ENCODE results near the gene MRPL2. TPM values are rescaled to one million over a fixed set of nuclear protein-coding genes. Genes with fewer than 3 reads are reported as not detected.
A peak's percentile ranks its signal among the peaks of the same experiment; 100 is the strongest.

The MRPL2 gene
- 89.6 and 97.4 TPM in 2 replicates for total RNA-seq

DNA sequence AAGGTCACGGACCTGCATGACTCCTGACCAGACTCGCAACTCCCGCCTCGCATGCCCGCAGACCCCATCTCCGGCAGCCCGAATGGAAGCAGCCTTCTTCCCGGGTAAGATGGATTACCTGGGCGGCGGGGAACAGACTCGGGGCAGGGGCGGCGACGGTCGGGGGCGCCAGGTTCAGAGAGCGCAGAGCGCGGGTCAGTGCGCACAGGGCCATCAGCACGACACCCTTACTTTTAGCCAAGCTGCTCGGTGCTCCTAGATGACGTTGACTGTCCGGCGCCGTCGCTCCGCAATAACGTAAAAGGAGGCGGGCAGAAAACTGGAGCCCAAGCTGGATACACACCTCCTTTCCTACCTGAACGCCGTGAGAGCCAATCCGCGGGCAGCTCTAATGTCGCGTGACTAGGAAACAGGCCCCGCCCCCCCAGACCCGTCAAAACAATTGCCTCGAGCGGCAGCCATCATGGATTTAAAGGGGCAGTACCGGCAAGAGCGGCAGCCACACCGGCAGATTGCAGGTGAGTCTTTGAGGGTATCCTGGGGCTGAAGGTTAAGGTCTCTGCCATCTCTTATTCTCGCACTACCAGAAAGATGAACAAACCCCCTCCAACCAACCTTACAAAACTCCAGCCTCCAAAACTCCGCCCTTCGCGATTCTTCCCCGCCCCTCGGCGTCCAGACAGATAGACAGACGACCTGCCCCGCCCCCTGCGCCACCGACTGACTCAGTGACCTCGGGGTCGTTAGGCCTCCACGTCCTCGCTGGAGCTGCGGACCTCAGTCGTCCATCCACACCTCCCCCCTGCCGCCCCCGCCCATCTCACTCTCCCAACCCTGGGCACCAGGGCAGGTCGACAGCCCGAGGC, at the start of gene MRPL2, which contains the start of gene KLC4:
Gene MRPL2 (minus strand): TSS at position 267 of the 866 bp plus-strand sequence. CDS start 53 bp downstream, at position 214.
Gene KLC4 (plus strand): TSS at position 464 of the 866 bp plus-strand sequence. CDS start 1,705 bp downstream, outside the sequence.
- Mint-ChIP-seq H3K36me3 (ENCODE audit: low read depth) (peaks cover 16% of the 10 kb centered on the region), H3K4me3 (peak within 1 kb of the TSS; percentile 96), H3K9me3 (no peaks in the 10 kb centered on the region), H3K4me1 (ENCODE audit: low read depth) (peaks cover 41% of the 10 kb centered on the region), H3K27ac (peak within 1 kb of the TSS; percentile 98), H3K27me3 (ENCODE audit: insufficient read depth) (no peaks in the 10 kb centered on the region)
- intact Hi-C loops (cut with micrococcal nuclease), result loop anchor here (1.0 to 10.0 kb wide), 13 partner anchors 45 to 1162 kb away; partner anchors contain the start of genes ABCC10, BICRAL, CNPY3 and DNPH1
- DNase-seq (ENCODE audit: low spot score), result peak; percentile 96

DNA sequence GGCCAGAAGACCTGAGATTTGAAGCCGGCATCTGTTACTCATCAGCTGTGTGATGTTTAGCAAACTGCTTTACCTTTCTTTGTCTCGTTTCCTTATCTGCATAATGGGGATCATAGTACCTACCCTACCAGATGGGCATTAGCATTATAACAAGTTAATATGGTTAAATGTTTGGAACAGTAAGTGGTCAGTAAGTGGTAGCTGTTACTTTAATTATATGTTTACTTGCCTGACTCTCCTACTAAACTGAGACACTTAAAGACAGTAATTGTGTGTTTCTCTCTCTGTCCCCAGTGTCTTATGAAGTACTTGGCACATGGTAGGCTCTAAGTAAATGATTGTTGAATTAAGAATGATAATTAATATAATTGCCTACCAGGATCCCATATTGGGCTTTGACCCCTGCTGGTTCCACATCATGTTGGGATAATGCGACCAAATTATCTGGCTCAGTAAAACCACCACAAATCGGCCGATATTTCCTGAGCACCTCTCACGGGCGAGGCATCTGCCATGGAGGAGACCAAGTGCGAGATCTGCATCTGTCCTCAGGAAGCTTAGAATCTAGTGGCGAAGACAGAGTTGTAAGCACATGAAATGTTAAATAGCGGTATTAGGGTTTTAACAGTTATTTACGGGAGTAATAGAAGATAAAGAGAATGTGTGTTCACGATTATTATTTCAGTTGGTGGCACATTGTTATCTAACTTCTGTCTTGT, 48.3 kb upstream of the MRPL2 start:
- Mint-ChIP-seq H3K27ac (no peak overlapping the region), H3K36me3 (ENCODE audit: low read depth) (no peaks in the 10 kb centered on the region), H3K4me1 (ENCODE audit: low read depth) (no peaks in the 10 kb centered on the region), H3K9me3 (no peaks in the 10 kb centered on the region), H3K27me3 (ENCODE audit: insufficient read depth) (peaks cover 6% of the 10 kb centered on the region), H3K4me3 (no peak overlapping the region)
- intact Hi-C loops (cut with micrococcal nuclease), result no loop called here
- DNase-seq (ENCODE audit: low spot score), result no peak

DNA sequence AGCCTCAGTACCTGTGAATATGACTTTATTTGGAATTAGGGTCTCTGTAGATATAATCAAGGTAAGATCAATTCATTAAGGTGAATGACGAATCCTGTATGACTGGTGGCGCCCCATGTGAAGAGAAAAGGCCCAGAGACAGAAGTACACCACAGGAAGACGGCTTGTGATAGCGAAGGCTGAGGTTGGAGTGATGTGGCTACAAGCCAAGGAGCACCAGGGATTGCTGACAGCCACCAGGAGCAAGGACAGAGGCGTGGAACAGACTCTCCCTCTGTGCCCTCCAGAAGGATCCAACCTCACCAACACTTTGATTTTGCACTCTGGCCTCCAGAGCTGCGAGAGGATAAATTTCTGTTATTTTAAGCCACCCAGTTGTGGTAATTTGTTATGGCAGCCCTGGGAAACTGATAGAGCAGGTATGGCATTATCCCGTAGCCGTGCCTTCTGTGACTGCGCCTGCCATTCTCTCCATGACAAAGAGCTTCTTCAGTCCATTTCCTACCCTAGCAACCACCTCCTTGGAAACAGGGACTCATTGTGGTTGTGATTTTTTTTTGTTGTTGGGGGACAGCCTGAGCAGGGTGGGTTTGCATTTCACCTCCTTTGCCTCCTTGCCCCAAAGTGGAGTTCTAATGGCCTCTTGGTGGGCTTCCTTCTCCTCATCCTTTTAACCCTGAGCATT, 46.4 kb upstream of the MRPL2 start:
- peaks cover 6% of the 10 kb centered on the region for H3K27me3 Mint-ChIP-seq (ENCODE audit: insufficient read depth)
- no peaks in the 10 kb centered on the region for H3K9me3 Mint-ChIP-seq
- DNase-seq (ENCODE audit: low spot score), result no peak
- H3K4me1 Mint-ChIP-seq (ENCODE audit: low read depth), result no peaks in the 10 kb centered on the region
- H3K4me3 Mint-ChIP-seq, result no peak overlapping the region
- H3K27ac Mint-ChIP-seq, result no peak overlapping the region
- intact Hi-C loops (cut with micrococcal nuclease), result no loop called here
- H3K36me3 Mint-ChIP-seq (ENCODE audit: low read depth), result no peaks in the 10 kb centered on the region

DNA sequence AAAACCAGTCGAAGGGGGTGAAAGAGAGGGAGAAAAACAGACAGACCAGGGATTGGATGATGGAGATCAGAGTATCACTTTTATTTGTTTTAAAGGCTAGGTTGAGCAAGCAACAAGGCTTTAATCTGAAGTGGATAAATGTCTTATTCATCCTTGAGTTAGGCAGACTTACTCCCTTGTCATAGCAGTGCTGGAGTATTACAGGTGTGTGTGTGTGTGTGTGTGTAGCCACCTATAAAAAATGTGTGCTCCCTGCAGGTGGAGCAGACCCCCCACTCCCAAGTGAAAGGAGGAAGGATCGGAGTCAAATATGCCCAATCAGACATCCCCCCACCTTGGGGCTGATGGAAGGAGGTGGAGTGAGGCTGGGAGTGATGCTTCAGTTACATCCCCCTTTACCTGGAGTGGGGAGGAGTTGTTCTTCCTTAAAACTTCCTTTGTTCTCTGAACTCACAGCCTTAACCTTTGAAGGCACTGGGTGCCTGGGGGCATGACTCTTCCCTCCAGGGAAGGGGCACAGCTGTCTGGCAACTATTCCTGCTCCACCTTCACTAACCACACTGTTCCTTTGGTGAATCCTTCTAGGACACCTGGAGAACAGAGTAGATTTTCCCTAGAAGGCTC, 44.1 kb upstream of the MRPL2 start:
- H3K27me3 Mint-ChIP-seq (ENCODE audit: insufficient read depth), result peaks cover 10% of the 10 kb centered on the region
- no peaks in the 10 kb centered on the region for H3K36me3 Mint-ChIP-seq (ENCODE audit: low read depth)
- no peaks in the 10 kb centered on the region for H3K9me3 Mint-ChIP-seq
- H3K4me3 Mint-ChIP-seq, result no peak overlapping the region
- H3K4me1 Mint-ChIP-seq (ENCODE audit: low read depth), result no peaks in the 10 kb centered on the region
- DNase-seq (ENCODE audit: low spot score), result no peak
- intact Hi-C loops (cut with micrococcal nuclease), result loop anchor here (5.0 kb wide), 1 partner anchor 39 kb away; no protein-coding TSS in a partner anchor
- no peak overlapping the region for H3K27ac Mint-ChIP-seq

DNA sequence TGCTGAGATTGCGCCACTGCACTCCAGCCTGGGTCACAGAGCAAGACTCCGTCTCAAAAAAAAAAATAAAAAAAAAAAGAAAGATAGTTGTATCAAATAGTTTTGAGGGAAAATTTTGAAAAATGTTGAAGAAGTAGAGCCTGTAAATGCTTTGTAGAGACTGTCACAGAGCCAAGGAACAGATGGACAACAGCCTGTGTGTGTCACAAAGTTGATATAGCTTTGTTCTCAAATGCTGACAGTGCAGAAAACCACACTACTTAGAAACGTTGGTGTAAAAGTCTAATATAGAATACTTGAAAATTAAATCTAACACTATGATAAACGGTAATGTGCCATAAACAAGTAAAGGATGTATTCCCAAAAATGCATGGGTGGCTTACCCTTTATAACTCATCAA, 42.3 kb upstream of the MRPL2 start:
- H3K36me3 Mint-ChIP-seq (ENCODE audit: low read depth), result no peaks in the 10 kb centered on the region
- intact Hi-C loops (cut with micrococcal nuclease), result loop anchor here (5.0 kb wide), 1 partner anchor 41 kb away; no protein-coding TSS in a partner anchor
- no peak overlapping the region for H3K4me3 Mint-ChIP-seq
- H3K27ac Mint-ChIP-seq, result no peak overlapping the region
- H3K27me3 Mint-ChIP-seq (ENCODE audit: insufficient read depth), result peaks cover 10% of the 10 kb centered on the region
- DNase-seq (ENCODE audit: low spot score), result no peak
- no peaks in the 10 kb centered on the region for H3K9me3 Mint-ChIP-seq
- H3K4me1 Mint-ChIP-seq (ENCODE audit: low read depth), result no peaks in the 10 kb centered on the region

DNA sequence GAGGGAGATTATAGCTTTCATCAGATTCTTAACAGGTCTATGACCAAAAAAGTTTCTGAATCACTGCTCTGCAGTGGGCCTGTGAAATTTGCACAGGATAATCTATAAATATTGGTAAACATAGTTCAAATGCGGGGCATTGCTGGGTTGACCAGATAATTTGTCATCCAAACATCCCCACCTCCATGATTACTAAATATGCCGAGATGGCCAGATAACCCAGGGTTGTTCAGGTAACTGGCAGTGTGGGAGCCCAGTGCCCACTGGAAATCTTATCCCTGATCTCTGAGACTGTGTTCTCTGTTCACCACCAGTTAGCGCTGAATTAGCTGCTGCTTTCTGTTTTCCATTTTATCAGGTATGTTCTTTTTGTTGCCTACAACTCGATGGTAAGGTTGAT, 38.3 kb upstream of the MRPL2 start:
- Mint-ChIP-seq H3K4me3 (no peak overlapping the region), H3K27ac (no peak overlapping the region), H3K27me3 (ENCODE audit: insufficient read depth) (peaks cover 4% of the 10 kb centered on the region), H3K36me3 (ENCODE audit: low read depth) (no peaks in the 10 kb centered on the region), H3K4me1 (ENCODE audit: low read depth) (peaks cover 16% of the 10 kb centered on the region), H3K9me3 (no peaks in the 10 kb centered on the region)
- no peak for DNase-seq (ENCODE audit: low spot score)
- intact Hi-C loops (cut with micrococcal nuclease), result no loop called here

DNA sequence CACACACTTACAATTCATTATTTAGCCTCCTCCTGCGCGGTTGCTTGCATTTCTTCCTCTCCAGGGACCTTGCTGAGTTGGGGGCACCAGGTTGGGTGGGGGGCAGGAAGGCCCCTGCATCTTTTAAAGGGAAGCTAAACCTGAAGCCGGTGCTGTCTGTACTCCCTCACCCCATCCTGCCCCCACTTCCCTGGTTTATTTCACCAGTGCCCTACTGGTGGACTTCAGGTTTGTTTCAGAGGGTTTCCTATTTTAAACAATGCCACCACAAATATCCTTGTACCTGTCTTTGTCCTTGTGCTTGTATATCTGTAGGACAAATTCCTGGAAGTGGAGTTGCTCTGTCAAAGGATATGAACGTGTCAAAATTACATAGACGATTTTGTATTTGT, 37.9 kb upstream of the MRPL2 start:
- H3K27ac Mint-ChIP-seq, result no peak overlapping the region
- intact Hi-C loops (cut with micrococcal nuclease), result no loop called here

DNA sequence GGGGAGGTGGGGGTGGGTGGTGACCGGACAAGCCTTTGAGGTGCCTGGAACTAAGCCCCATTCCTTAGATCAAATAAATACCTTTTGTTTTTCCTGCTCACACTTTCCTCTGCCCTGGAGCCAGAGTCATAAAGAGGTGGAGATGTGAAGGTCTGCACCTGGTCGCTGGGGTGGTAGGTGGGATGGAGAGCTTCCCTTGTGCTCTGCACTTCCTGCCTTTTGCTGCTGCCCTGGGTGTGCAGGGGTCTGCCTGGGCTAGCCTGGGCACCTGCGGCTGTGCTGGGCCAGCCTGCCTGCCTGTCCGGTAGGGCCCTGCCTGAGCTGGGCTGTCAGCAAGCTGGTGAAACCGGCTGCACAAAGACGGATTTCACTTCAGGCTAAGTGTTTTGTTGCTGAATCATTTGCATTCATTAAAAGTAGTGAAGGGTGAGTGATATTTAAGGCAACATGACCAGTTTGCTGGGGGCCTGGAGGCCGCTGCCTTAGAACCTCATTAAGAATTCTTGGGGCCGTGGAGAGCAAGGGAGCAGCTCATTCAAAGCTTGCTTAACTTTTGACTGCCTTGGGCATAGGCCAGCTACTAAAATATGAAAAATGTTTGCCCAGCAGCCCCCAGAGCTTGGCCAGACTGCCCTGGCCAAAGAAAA, 37.3 kb upstream of the MRPL2 start:
- DNase-seq (ENCODE audit: low spot score), result no peak
- Mint-ChIP-seq H3K4me1 (ENCODE audit: low read depth) (peaks cover 18% of the 10 kb centered on the region), H3K27me3 (ENCODE audit: insufficient read depth) (peaks cover 6% of the 10 kb centered on the region), H3K27ac (no peak overlapping the region), H3K36me3 (ENCODE audit: low read depth) (no peaks in the 10 kb centered on the region), H3K4me3 (no peak overlapping the region), H3K9me3 (no peaks in the 10 kb centered on the region)
- intact Hi-C loops (cut with micrococcal nuclease), result no loop called here

More for the DNA sequence above, 37.9 kb upstream of the MRPL2 start:
- Mint-ChIP-seq H3K4me3 (no peak overlapping the region), H3K4me1 (ENCODE audit: low read depth) (peaks cover 18% of the 10 kb centered on the region), H3K9me3 (no peaks in the 10 kb centered on the region), H3K27me3 (ENCODE audit: insufficient read depth) (peaks cover 6% of the 10 kb centered on the region), H3K36me3 (ENCODE audit: low read depth) (no peaks in the 10 kb centered on the region)
- no peak for DNase-seq (ENCODE audit: low spot score)

DNA sequence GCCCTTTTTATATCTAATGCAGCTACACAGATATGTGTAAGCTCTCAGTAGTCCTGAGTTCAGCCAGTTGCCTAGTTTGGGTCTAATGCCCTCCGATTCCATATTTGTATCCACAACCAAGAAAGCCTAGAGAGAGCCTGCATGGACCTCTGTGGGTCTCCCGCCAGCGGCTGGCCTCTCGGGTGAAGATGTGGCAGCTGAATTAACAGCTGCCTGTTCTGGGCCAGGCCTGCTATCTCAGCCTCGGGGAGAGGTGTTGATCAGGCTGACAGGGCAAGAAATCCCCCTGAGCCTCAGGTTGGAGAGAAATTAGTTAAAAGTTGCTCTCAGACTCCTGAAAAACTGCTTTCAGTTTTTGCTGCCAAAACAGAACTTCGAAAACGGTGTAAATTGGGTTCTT, 36.7 kb upstream of the MRPL2 start:
- no peaks in the 10 kb centered on the region for H3K9me3 Mint-ChIP-seq
- H3K27ac Mint-ChIP-seq, result no peak overlapping the region
- intact Hi-C loops (cut with micrococcal nuclease), result no loop called here
- H3K4me1 Mint-ChIP-seq (ENCODE audit: low read depth), result peaks cover 18% of the 10 kb centered on the region
- H3K27me3 Mint-ChIP-seq (ENCODE audit: insufficient read depth), result peaks cover 6% of the 10 kb centered on the region
- DNase-seq (ENCODE audit: low spot score), result no peak
- no peaks in the 10 kb centered on the region for H3K36me3 Mint-ChIP-seq (ENCODE audit: low read depth)
- no peak overlapping the region for H3K4me3 Mint-ChIP-seq

DNA sequence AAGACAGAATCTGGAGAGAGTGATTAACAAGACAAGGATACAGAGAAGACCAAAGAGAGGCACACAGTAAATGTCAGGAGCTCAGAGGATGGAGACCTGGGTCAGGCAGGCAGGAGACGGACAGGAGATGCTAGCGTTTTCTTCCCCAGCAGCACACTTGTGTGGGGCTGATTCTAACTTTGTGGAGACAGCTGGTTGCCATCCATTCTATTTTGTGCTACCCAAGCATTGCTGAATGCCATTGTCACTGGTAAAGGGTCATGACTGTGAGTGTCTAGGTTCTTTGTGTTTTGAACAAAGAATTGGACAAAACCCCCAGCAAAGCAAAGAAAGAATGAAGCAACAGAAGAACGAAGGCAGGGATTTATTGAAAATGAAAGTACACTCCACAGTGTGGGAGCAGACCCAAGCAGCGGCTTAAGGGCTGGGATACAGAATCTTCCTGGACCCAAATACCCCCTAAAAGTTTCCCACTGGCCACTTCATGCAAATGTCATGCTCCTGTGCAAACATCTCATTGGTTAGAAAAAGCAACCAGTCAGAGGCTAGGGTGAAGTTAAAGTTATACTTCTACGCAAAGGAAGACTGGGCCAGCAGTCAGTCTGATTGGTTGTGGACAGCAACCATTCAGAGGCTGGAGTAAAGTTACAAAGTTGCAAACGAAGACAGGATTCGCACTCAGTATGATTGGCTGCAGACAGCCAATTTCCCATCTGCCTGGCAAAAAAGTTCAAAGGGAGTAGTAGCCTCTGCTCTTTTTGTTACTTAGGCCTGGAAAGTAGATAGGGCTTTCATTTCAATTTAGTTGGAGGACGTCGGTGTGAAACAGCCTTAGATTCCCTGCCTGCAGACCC, 34.4 kb upstream of the MRPL2 start:
- Mint-ChIP-seq H3K36me3 (ENCODE audit: low read depth) (no peaks in the 10 kb centered on the region), H3K27ac (peak overlapping the region; percentile 7), H3K27me3 (ENCODE audit: insufficient read depth) (peaks cover 8% of the 10 kb centered on the region), H3K4me3 (peak overlapping the region; percentile 46), H3K9me3 (no peaks in the 10 kb centered on the region), H3K4me1 (ENCODE audit: low read depth) (peaks cover 18% of the 10 kb centered on the region)
- intact Hi-C loops (cut with micrococcal nuclease), result no loop called here
- DNase-seq (ENCODE audit: low spot score), result no peak

DNA sequence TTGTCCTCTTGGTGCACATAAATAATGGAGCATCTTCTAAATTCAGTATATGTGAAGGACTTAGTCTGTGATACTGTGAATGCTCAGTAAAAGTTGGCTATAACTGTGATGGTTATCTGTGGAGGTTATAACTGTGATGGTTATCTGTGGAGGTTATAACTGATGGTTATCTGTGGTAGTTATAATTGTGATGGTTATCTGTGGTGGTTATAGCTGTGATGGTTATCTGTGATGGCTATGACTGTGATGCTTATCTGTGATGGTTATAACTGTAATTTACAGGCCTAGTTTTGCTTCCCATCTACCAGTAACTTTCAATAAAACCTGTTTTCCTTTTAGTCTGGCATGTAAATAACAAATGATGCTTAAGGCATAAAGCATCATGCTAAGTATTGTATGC, 33.4 kb upstream of the MRPL2 start:
- Mint-ChIP-seq H3K27ac (no peak overlapping the region), H3K9me3 (no peaks in the 10 kb centered on the region), H3K4me1 (ENCODE audit: low read depth) (peaks cover 18% of the 10 kb centered on the region), H3K4me3 (no peak overlapping the region), H3K36me3 (ENCODE audit: low read depth) (no peaks in the 10 kb centered on the region), H3K27me3 (ENCODE audit: insufficient read depth) (peaks cover 6% of the 10 kb centered on the region)
- intact Hi-C loops (cut with micrococcal nuclease), result no loop called here
- DNase-seq (ENCODE audit: low spot score), result no peak

Measured in activated T-helper 1 cell treated with anti-CD3 and anti-CD28 coated beads, Interleukin-12 subunit alpha, Interleukin-12 subunit beta, Interleukin-2, Interleukin-4 antibody, amounts not matched to agents 30 ng/mL and 10 ng/mL and 1 ng/mL, durations not matched to agents 14 hours and 24 hours and 36 hours (primary cell).